WERI-Rb-1 (cell line): ENCODE data around the gene MYBPC3.

Source experiments
- DNase-seq: peaks from one replicate; pipeline ENCODE4 v3.0.0-alpha.2; 2020
- H3K27ac ChIP-seq: fragments of 250-450 bp; sonication (Bioruptor Pico); 2 replicates; pipeline ENCODE4 v1.5.1; 2020; ENCODE audit warnings: mild to moderate bottlenecking, moderate library complexity
- H3K27me3 ChIP-seq: fragments of 250-450 bp; sonication (Bioruptor Pico); 2 replicates; pipeline ENCODE4 v1.5.1; 2021; ENCODE audit warnings: mild to moderate bottlenecking, low read depth, moderate library complexity; ENCODE audit not compliant: insufficient read depth, severe bottlenecking
- H3K36me3 ChIP-seq: fragments of 250-450 bp; sonication (Bioruptor Pico); 2 replicates; pipeline ENCODE4 v1.5.1; 2020; ENCODE audit warnings: mild to moderate bottlenecking, moderate library complexity
- H3K4me3 ChIP-seq: 2 replicates; pipeline ENCODE4 v1.5.1; 2011; ENCODE audit warnings: low read depth, mild to moderate bottlenecking, control low read depth, low read length
- H3K9me3 ChIP-seq: fragments of 250-450 bp; sonication (Bioruptor Pico); 2 replicates; pipeline ENCODE4 v1.5.1; 2021; ENCODE audit warnings: mild to moderate bottlenecking, moderate library complexity; ENCODE audit not compliant: severe bottlenecking
- CTCF ChIP-seq: IDR thresholded peaks from 2 replicates; pipeline ENCODE4 v1.5.1; 2011; ENCODE audit warnings: low read depth, mild to moderate bottlenecking, control low read depth, inconsistent platforms, low read length

The MYBPC3 gene

GRCh38 chr11:47328449-47329390 lies 23.8 kb downstream of the MYBPC3 start:
- Histone ChIP-seq H3K27me3 (no peaks in the 10 kb centered on the region), H3K4me3 (no peak overlapping the region), H3K27ac (peak overlapping the region; percentile 73), H3K9me3 (no peaks in the 10 kb centered on the region), H3K36me3 (peaks cover 43% of the 10 kb centered on the region)
- TF ChIP-seq CTCF = no peak
- DNase-seq = no peak

GRCh38 chr11:47327949-47328348 lies 24.6 kb downstream of the MYBPC3 start:
- Histone ChIP-seq H3K36me3 (peaks cover 43% of the 10 kb centered on the region), H3K27ac (no peak overlapping the region)

GRCh38 chr11:47327025-47327424 lies 25.5 kb downstream of the MYBPC3 start:
- Histone ChIP-seq H3K4me3 (no peak overlapping the region), H3K27ac (no peak overlapping the region), H3K36me3 (peaks cover 52% of the 10 kb centered on the region), H3K27me3 (no peaks in the 10 kb centered on the region), H3K9me3 (no peaks in the 10 kb centered on the region)
- no peak for TF ChIP-seq CTCF
- DNase-seq = no peak

More at GRCh38 chr11:47327949-47328348, 24.6 kb downstream of the MYBPC3 start:
- Histone ChIP-seq H3K9me3 (no peaks in the 10 kb centered on the region), H3K4me3 (no peak overlapping the region), H3K27me3 (no peaks in the 10 kb centered on the region)
- no peak for DNase-seq
- no peak for TF ChIP-seq CTCF

- no peak for TF ChIP-seq CTCF
- Histone ChIP-seq H3K27ac (no peak overlapping the region), H3K4me3 (no peak overlapping the region), H3K36me3 (peaks cover 61% of the 10 kb centered on the region), H3K9me3 (no peaks in the 10 kb centered on the region), H3K27me3 (no peaks in the 10 kb centered on the region)
- no peak for DNase-seq
Observed at GRCh38 chr11:47326198-47326597, 26.3 kb downstream of the MYBPC3 start.

GRCh38 chr11:47325271-47326041 lies 27.0 kb downstream of the MYBPC3 start:
- DNase-seq = no peak
- no peak overlapping the region for H3K27ac ChIP-seq
- H3K27me3 ChIP-seq = no peaks in the 10 kb centered on the region
- H3K9me3 ChIP-seq = no peaks in the 10 kb centered on the region
- peaks cover 68% of the 10 kb centered on the region for H3K36me3 ChIP-seq
- TF ChIP-seq CTCF = no peak
- no peak overlapping the region for H3K4me3 ChIP-seq
